ENCODE results near the gene PPFIBP1. TPM values are rescaled to one million over a fixed set of nuclear protein-coding genes. Genes with fewer than 3 reads are reported as not detected.

PPFIBP1 gene
- total RNA-seq = 69.3 TPM

- FAIRE-seq (peak; percentile 59), DNase-seq (ENCODE audit: low spot score in 2 of 2) (peak; percentile 72 to 87)
Measured at GRCh38 chr12:27523642-27524493, at the start of gene PPFIBP1. TSS of gene PPFIBP1 (plus strand) at chr12:27524206. CDS start at chr12:27633397, 109,191 bp downstream.

DNA sequence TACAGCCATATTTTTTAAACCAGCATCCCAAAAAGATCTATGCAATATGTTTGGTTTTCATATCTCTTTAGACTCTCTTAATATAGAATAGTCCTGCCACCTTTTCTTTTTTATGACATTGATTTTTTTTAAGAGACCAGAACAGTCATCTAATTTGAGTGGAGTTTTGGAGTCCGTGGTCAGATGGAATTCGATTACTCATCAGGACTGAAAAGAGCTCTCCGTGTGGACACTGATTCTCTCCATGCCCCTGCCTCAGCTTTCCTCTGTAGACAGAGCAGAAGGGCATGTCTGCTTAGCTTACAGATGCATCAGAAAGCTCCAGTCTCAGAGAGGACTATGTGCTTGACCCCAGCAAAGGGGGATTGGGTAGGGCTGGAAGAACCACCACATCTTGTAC is 49.7 kb upstream of the PPFIBP1 start:
- FAIRE-seq = no peak

DNA sequence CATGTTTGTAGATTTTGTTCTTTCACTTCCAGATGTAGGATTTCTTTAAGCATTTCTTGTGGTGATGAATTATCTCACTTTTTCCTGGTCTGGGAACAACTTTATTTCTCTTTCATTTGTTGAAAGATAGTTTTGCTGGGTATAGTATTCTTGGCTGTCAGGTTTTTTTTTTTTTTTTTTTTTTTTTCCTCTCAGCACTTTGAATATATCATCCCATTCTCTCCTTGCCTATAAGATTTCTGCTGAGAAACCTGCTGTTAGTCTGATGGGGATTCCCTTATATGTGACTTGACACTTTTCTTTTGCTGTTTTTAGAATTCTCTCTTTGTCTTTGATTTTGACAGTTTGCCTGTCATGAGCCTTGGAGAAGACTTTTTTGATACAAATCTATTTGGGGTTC is 47.0 kb upstream of the PPFIBP1 start:
- no peak for DNase-seq (ENCODE audit: low spot score in 2 of 2)
- FAIRE-seq = no peak

More for the DNA sequence above, 49.7 kb upstream of the PPFIBP1 start:
- no peak for DNase-seq (ENCODE audit: low spot score in 2 of 2)

DNA sequence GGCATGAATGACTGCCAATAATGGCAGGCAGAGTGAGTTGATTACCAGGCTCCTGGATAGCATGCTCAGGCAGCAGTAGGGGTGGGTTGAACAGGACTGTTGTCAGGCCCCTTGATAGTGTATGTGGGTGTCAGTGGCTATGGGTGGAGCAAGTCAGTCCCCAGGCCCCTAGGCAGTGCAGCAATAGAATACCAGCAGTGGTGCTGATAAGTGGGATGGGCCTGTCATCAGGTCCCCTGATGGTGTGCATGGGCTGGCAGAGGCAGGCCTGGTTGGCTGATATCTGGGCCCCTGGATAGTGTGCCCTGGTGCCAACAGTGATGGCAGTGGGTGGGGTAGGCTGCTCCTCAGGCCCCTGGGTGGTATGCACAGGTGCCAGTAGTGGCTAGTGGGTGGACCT is 45.1 kb upstream of the PPFIBP1 start:
- FAIRE-seq = no peak
- DNase-seq (ENCODE audit: low spot score in 2 of 2) = no peak

DNA sequence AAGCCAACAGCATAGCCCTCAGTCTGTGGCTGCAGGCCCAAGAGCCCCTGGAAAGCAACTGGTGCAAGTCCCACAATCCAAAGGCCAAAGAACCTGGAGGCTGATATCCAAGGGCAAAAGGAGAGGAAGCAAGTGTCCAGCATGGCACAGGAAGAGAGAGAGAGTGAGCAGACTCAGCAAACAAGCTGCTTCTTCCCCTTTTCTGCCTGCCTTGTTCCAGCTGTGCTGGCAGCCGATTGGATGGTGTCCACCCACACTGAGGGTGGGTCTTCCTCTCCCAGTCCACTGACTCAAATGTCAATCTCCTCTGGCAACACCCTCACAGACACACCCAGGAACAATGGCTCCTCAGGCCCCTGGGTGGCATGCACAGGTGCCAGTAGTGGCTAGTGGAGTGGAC is 44.0 kb upstream of the PPFIBP1 start:
- no peak for FAIRE-seq
- no peak for DNase-seq (ENCODE audit: low spot score in 2 of 2)

GRCh38 chr12:27486961-27487360 is 37.0 kb upstream of the PPFIBP1 start:
- FAIRE-seq (no peak), DNase-seq (ENCODE audit: low spot score in 2 of 2) (no peak)

GRCh38 chr12:27488479-27488878 is 35.5 kb upstream of the PPFIBP1 start:
- DNase-seq (ENCODE audit: low spot score in 2 of 2) (no peak), FAIRE-seq (no peak)

- FAIRE-seq (no peak), DNase-seq (ENCODE audit: low spot score in 2 of 2) (no peak)
Measured at GRCh38 chr12:27491226-27491625, 32.8 kb upstream of the PPFIBP1 start.

- FAIRE-seq (no peak), DNase-seq (ENCODE audit: low spot score in 2 of 2) (no peak)
Measured at GRCh38 chr12:27493260-27493940, 30.6 kb upstream of the PPFIBP1 start.

GRCh38 chr12:27497446-27497845 is 26.6 kb upstream of the PPFIBP1 start:
- DNase-seq (ENCODE audit: low spot score in 2 of 2) (no peak), FAIRE-seq (no peak)

- FAIRE-seq (no peak), DNase-seq (ENCODE audit: low spot score in 2 of 2) (no peak)
Measured at GRCh38 chr12:27498149-27498548, 25.9 kb upstream of the PPFIBP1 start.

DNA sequence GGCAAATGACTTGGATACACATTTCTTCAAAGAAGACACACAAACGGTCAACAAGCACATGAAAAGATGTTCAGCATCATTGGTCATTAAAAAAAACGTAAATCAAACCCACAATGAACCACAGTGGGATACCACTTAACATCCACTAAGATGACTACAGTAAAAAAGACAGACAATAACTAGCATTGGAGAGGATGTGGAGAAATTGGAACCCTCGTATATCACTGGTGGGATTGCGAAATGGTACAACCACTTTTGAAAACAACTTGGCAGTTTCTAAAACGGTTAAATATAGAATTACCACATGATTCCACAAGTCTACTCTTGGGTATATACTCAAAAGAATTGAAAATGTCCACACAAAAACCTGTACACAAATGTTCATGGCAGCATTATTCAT is 25.2 kb upstream of the PPFIBP1 start:
- FAIRE-seq = no peak
- no peak for DNase-seq (ENCODE audit: low spot score in 2 of 2)

DNA sequence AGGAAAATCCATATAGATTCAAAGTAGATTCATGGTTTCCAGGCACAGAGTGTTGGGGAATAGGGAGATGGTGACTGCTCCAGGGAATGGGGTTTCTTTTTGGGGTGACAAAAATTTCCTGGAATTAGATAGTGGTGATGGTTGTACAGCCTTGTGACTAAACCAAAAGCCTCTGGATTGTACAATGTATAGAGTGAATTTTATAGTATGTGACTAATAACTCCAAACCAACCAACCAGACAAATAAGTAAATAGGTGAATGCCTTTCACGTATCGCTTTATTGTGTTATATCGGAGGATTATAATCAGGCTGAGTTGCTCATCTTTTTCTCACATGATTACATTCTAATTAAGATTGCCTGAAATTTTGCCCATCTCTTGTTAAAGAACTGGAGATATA is 24.6 kb upstream of the PPFIBP1 start:
- FAIRE-seq = no peak
- no peak for DNase-seq (ENCODE audit: low spot score in 2 of 2)

- FAIRE-seq = no peak
- no peak for DNase-seq (ENCODE audit: low spot score in 2 of 2)
Measured at GRCh38 chr12:27500546-27500945, 23.5 kb upstream of the PPFIBP1 start.

- DNase-seq (ENCODE audit: low spot score in 2 of 2) = no peak
- no peak for FAIRE-seq
Measured at GRCh38 chr12:27502021-27502435, 22.0 kb upstream of the PPFIBP1 start.

DNA sequence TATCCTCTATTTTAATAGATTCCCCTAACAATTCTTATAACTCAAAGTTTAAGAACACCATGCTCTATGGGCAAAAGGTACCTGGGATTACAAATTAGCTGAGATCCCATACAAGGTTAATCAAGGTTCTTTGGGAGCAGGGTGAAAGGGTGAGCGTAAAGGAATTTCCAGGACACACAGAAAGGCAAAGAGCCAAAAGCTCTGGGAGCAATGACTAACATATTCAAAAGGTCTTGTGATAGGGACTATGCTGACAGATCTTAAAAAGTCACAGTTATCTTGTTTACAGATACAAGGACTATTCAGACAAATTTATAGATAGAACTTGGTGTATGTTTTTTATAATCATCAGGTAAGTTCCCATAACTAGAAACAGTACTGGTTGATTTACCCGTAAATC is 19.5 kb upstream of the PPFIBP1 start:
- FAIRE-seq (no peak), DNase-seq (ENCODE audit: low spot score in 2 of 2) (no peak)

DNA sequence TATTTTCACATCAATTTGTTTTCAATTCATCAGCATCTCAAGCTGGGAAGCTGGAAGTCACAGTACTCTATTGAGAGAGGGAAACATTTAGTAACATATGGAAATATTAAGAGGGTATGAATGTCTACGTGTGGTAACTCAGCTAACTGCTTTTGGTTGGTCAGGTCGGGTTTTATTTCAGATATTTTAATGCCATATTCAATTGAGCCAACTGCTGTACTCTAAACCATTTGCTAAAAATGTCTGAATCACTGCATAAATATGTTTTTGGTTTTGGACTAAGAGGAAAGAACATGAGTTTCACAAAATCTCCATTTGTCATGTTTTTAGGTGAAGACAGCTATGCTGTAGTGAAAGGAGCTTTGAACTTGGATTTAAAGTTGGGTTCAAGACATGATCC is 18.9 kb upstream of the PPFIBP1 start:
- no peak for FAIRE-seq

DNA sequence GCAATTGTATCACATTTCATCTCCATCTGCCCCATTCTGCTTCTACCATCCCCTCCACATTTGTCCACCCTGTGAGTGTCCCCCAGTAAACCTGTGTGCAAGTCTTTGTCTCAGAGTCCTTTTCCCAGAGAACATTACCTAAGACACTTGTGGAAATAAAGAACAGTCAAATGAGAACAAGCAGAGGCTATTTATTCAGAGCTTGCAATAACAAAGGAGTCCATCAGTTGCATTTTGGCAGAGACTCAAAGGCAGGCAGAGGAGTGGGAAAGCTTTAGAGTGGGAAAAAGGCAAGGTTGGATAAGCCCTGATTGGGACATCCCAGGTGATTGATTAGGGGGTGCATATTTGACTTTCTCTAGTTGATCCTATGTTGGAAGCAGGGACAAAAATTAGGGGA is 18.2 kb upstream of the PPFIBP1 start:
- no peak for FAIRE-seq
- no peak for DNase-seq (ENCODE audit: low spot score in 2 of 2)

More for the DNA sequence above, 18.9 kb upstream of the PPFIBP1 start:
- no peak for DNase-seq (ENCODE audit: low spot score in 2 of 2)

DNA sequence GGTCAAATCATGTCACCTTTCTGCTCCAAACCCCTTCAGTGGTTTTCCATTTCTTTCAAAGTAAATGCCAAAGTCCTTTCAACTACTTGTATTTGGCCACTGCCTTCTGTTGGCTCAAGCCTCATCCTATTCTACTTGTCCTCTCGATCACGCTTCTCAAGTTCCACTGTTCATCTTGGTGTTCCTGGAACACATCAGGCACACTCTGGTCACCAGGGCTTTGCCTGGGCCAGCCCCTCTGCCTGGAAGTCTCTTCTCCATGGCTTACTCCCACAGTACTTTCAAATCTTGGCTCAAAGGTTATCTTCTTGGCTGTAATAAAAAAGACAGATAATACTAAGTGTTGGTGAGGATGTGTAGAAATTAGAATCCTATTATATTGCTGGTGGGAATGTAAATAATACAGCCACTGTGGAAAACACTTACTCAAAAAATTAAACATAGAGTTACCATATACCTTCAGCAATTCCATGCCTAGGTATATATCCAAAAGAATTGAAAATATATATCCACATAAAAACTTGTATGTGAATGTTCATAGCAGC is 17.3 kb upstream of the PPFIBP1 start:
- DNase-seq (ENCODE audit: low spot score in 2 of 2) (no peak), FAIRE-seq (no peak)

- DNase-seq (ENCODE audit: low spot score in 2 of 2) (no peak), FAIRE-seq (no peak)
Measured at GRCh38 chr12:27508736-27509431, 15.1 kb upstream of the PPFIBP1 start.
